Hepatocyte (in vitro differentiated cells): ENCODE results near the gene PCDH1.

Experiments used
- EZH2 ChIP-seq: fragments of 200-600 bp; sonication (generic); IDR thresholded peaks from 2 replicates; pipeline ENCODE4 v1.6.1; 2016; ENCODE audit warnings: antibody characterized with exemption, mild to moderate bottlenecking, borderline replicate concordance
- EZH2phosphoT487 ChIP-seq: fragments of 200-600 bp; sonication (generic); IDR thresholded peaks from one replicate; pipeline ENCODE4 v1.6.1; 2018; ENCODE audit warnings: antibody characterized with exemption, mild to moderate bottlenecking, low read depth, moderate library complexity; ENCODE audit not compliant: unreplicated experiment, severe bottlenecking
- TF ChIP-seq, protein P1 (sequence below): fragments of 200-600 bp; sonication (generic); IDR thresholded peaks from 2 replicates; pipeline ENCODE4 v1.5.1; 2016; ENCODE audit warnings: antibody characterized with exemption, mild to moderate bottlenecking; ENCODE audit not compliant: poor library complexity

DNA sequence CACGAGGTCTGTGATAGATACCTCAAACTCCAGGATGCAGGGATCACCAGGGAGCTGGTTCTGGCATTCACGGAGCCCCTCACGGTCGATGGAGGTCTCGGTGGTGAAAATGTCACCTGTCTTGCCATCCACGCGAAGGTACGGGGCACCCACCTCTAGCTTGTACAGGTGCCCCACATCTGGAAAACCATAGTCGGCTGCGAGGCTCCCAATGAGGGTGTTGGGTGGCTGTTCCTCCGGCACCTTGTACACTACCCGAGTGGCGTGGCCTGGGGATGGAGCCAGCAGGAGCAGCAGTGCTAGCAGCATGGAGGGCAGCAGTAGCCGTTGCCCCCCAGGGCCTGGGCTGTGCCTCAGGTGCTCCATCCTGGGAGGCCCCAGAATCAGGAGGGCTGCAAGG, 9.2 kb downstream of the PCDH1 start:
- no peak for TF ChIP-seq EZH2phosphoT487
- TF ChIP-seq, protein P1, sequence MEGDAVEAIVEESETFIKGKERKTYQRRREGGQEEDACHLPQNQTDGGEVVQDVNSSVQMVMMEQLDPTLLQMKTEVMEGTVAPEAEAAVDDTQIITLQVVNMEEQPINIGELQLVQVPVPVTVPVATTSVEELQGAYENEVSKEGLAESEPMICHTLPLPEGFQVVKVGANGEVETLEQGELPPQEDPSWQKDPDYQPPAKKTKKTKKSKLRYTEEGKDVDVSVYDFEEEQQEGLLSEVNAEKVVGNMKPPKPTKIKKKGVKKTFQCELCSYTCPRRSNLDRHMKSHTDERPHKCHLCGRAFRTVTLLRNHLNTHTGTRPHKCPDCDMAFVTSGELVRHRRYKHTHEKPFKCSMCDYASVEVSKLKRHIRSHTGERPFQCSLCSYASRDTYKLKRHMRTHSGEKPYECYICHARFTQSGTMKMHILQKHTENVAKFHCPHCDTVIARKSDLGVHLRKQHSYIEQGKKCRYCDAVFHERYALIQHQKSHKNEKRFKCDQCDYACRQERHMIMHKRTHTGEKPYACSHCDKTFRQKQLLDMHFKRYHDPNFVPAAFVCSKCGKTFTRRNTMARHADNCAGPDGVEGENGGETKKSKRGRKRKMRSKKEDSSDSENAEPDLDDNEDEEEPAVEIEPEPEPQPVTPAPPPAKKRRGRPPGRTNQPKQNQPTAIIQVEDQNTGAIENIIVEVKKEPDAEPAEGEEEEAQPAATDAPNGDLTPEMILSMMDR, result no peak
- no peak for TF ChIP-seq EZH2
